B cell (primary cell): ENCODE data around the gene CATSPERD. TPM values are rescaled to one million over a fixed set of nuclear protein-coding genes. Genes with fewer than 3 reads are reported as not detected.

ENCODE experiments used
- ATAC-seq: fragments of 200-7000 bp; cut with Tn5 transposase; one replicate; pipeline ENCODE4 v1.10.0; 2021; ENCODE audit warnings: low read depth, mild to moderate bottlenecking, moderate number of reproducible peaks, moderate library complexity
- CTCF ChIA-PET: fragments of 350-600 bp; sonication (Branson Sonifier 250); formaldehyde crosslinking; loops from one replicate; lab custom pipeline; 2021; ENCODE audit warnings: antibody characterized with exemption, inconsistent platforms; lab: Charles Lee
- POLR2A ChIA-PET: fragments of 350-600 bp; sonication (Branson Sonifier 250); formaldehyde crosslinking; loops from one replicate; lab custom pipeline; 2021; ENCODE audit warnings: antibody characterized with exemption; lab: Charles Lee
- DNase-seq: peaks from one replicate; pipeline ENCODE4 v3.0.0; 2013
- H2AFZ ChIP-seq: 2 replicates; pipeline ENCODE4 v1.6.1; 2012; ENCODE audit warnings: mild to moderate bottlenecking, low read depth, low read length; ENCODE audit not compliant: insufficient read depth, poor library complexity, severe bottlenecking
- H3K27ac ChIP-seq, 2 donors: 1 replicate in 1 of 2; 2 replicates in 1 of 2; pipeline ENCODE4 v1.5.1; 2012 to 2013; ENCODE audit warnings: low read length in 2 of 2, mild to moderate bottlenecking in 2 of 2, moderate library complexity in 1 of 2
- H3K27me3 ChIP-seq, 4 experiments: fragments of 200-600 bp in 1 of 4; sonication (generic) in 1 of 4; replicated peaks in 1 of 4; 1 replicate in 2 of 4; 2 replicates in 2 of 4; pipeline versions ENCODE4 v1.6.1 to v1.7.0; 2013 to 2016; ENCODE audit warnings: low read length in 3 of 4, mild to moderate bottlenecking in 2 of 4, mixed read lengths in 1 of 4, moderate library complexity in 1 of 4; ENCODE audit not compliant: insufficient read depth in 4 of 4, control insufficient read depth in 3 of 4; ENCODE audit errors: control extremely low read depth in 1 of 4
- H3K36me3 ChIP-seq, 2 experiments: replicated peaks in 1 of 2; 1 replicate in 1 of 2; 2 replicates in 1 of 2; pipeline versions ENCODE4 v1.6.1 to v1.7.1; 2013; ENCODE audit warnings: low read length in 1 of 2; ENCODE audit not compliant: insufficient read depth in 2 of 2, control insufficient read depth in 1 of 2; ENCODE audit errors: control extremely low read depth in 1 of 2, extremely low read depth in 1 of 2
- H3K4me1 ChIP-seq, 2 donors: fragments of 200-600 bp in 1 of 2; sonication (generic) in 1 of 2; 1 replicate in 1 of 2; 2 replicates in 1 of 2; pipeline versions ENCODE4 v1.5.1 to v1.6.1; 2013 to 2017; ENCODE audit warnings: low read length in 2 of 2; ENCODE audit not compliant: control insufficient read depth in 2 of 2, insufficient read depth in 2 of 2
- H3K4me2 ChIP-seq: replicated peaks from 2 replicates; pipeline ENCODE3; 2012; ENCODE audit warnings: mild to moderate bottlenecking, low read depth, low read length; ENCODE audit not compliant: poor library complexity, severe bottlenecking
- H3K4me3 ChIP-seq, 5 experiments: fragments of 200-600 bp in 1 of 5; sonication (generic) in 1 of 5; 1 replicate in 3 of 5; 2 replicates in 2 of 5; pipeline versions ENCODE4 v1.5.1 to v1.7.0; 2011 to 2016; ENCODE audit warnings: low read length in 4 of 5, mild to moderate bottlenecking in 4 of 5, low read depth in 2 of 5, control low read depth in 1 of 5, moderate library complexity in 1 of 5; ENCODE audit not compliant: insufficient read depth in 1 of 5; ENCODE audit errors: control extremely low read depth in 1 of 5, extremely low read depth in 1 of 5
- H3K79me2 ChIP-seq: fragments of 200-600 bp; sonication (generic); one replicate; pipeline ENCODE4 v1.6.0; 2016; ENCODE audit warnings: low read length; ENCODE audit not compliant: control insufficient read depth, insufficient read depth
- H3K9ac ChIP-seq: fragments of 200-600 bp; sonication (generic); 2 replicates; pipeline ENCODE4 v1.6.1; 2017; ENCODE audit warnings: mild to moderate bottlenecking, low read length, moderate library complexity
- H3K9me3 ChIP-seq, 3 donors: one replicate each; pipeline versions ENCODE4 v1.6.1 to v1.7.1; 2013; ENCODE audit warnings: low read length in 2 of 3; ENCODE audit not compliant: control insufficient read depth in 2 of 3, insufficient read depth in 1 of 3; ENCODE audit errors: control extremely low read depth in 1 of 3
- H4K20me1 ChIP-seq: 2 replicates; pipeline ENCODE4 v1.6.0; 2012; ENCODE audit warnings: mild to moderate bottlenecking, low read length; ENCODE audit not compliant: insufficient read depth, control insufficient read depth, poor library complexity, severe bottlenecking
- H3K27ac Mint-ChIP-seq: one replicate; pipeline ENCODE4 v1.8.0; 2021; ENCODE audit warnings: mixed read lengths
- H3K27me3 Mint-ChIP-seq: one replicate; pipeline ENCODE4 v1.8.0; 2021; ENCODE audit warnings: mixed read lengths
- H3K4me1 Mint-ChIP-seq: one replicate; pipeline ENCODE4 v1.8.0; 2021; ENCODE audit warnings: mixed read lengths
- H3K4me3 Mint-ChIP-seq: one replicate; pipeline ENCODE4 v1.8.0; 2021; ENCODE audit warnings: mixed read lengths
- H3K9me3 Mint-ChIP-seq: one replicate; pipeline ENCODE4 v1.8.0; 2022; ENCODE audit warnings: mixed read lengths; ENCODE audit not compliant: insufficient read depth
- CTCF ChIP-seq: fragments of 200-600 bp; IDR thresholded peaks from one replicate; pipeline ENCODE4 v1.8.0; 2022; ENCODE audit warnings: antibody characterized with exemption, mild to moderate bottlenecking
- EZH2 ChIP-seq: IDR thresholded peaks from 2 replicates; pipeline ENCODE4 v1.6.1; 2012; ENCODE audit warnings: borderline replicate concordance, low read depth, mild to moderate bottlenecking, moderate library complexity, low read length; ENCODE audit not compliant: insufficient read depth, poor library complexity, severe bottlenecking
- WGBS: methylation state at CpG from one replicate; pipeline ENCODE4 v1.1.5; 2013; ENCODE audit warnings: missing lambda C conversion rate; ENCODE audit not compliant: insufficient coverage; 5-methylcytosine and 5-hydroxymethylcytosine counted together
- intact Hi-C: fragments of 100-400 bp; cut with micrococcal nuclease; formaldehyde crosslinking; loops from one replicate; pipeline ENCODE4 v1.10.0; 2022
- polyA plus RNA-seq: library from polyadenylated mRNA; depleted of rRNA; stranded (reverse); fragments of >200 nt; gene quantifications from 2 replicates; pipeline ENCODE4 v1.2.3, GENCODE V29; 2012
- total RNA-seq, 2 donors: library from RNA; stranded (reverse); fragments of 120-200 nt in 1 of 2; gene quantifications; 1 replicate in 1 of 2; 2 replicates in 1 of 2; pipeline versions ENCODE4 v1.2.3 to v1.2.4, GENCODE V29; 2013 to 2022

CATSPERD gene
- total and polyA plus RNA-seq, 2 donors (not counting 1 experiment from before 2014, with no cell fraction given) = not detected

- Mint-ChIP-seq H3K4me3 (peak overlapping the region; percentile 1), H3K27me3 (peaks cover 16% of the 10 kb centered on the region), H3K9me3 (no peaks in the 10 kb centered on the region), H3K27ac (no peak overlapping the region), H3K4me1 (peaks cover 22% of the 10 kb centered on the region)
- H3K36me3 ChIP-seq = no peaks in the 10 kb centered on the region
- no peak overlapping the region for H3K4me3 ChIP-seq
- H3K27ac ChIP-seq = no peak overlapping the region
- H3K4me2 ChIP-seq = no peak overlapping the region
- 0% methylated on average over 2 of the region's 6 CpGs for WGBS
- POLR2A ChIA-PET = no interaction called here
- ATAC-seq (no peak), DNase-seq (no peak)
- TF ChIP-seq CTCF = peak; percentile 36
- no peak for TF ChIP-seq EZH2
- peak overlapping the region; percentile 62 for H2AFZ ChIP-seq
- H3K9ac ChIP-seq = no peak overlapping the region
- H3K27me3 ChIP-seq = peaks cover 0 to 44% (median 19%) of the 10 kb centered on the region in 4 experiments
- H3K4me1 ChIP-seq = peaks cover 20 to 27% of the 10 kb centered on the region in 2 donors
- peaks cover 0 to 32% (median 0%) of the 10 kb centered on the region in 3 donors for H3K9me3 ChIP-seq
- CTCF ChIA-PET = interaction anchor here (1.0 kb wide), 1 partner anchor 217 kb away, joined by 4 read pairs; no protein-coding TSS in a partner anchor
- no peaks in the 10 kb centered on the region for H4K20me1 ChIP-seq
- no peaks in the 10 kb centered on the region for H3K79me2 ChIP-seq
- intact Hi-C loops = loop anchor here (5.0 kb wide), 1 partner anchor 101 kb away; no protein-coding TSS in a partner anchor
Observed at GRCh38 chr19:5806133-5806489, 85.7 kb downstream of the CATSPERD start.

GRCh38 chr19:5806905-5807304, 86.5 kb downstream of the CATSPERD start:
- Histone ChIP-seq H3K4me3 (no peak overlapping the region), H2AFZ (no peak overlapping the region), H3K36me3 (no peaks in the 10 kb centered on the region), H3K27ac (no peak overlapping the region), H3K4me2 (no peak overlapping the region), H3K9ac (no peak overlapping the region), H3K9me3 (peaks cover 0 to 29% (median 0%) of the 10 kb centered on the region in 3 donors), H3K27me3 (peaks cover 0 to 36% (median 15%) of the 10 kb centered on the region in 4 experiments), H3K79me2 (no peaks in the 10 kb centered on the region), H4K20me1 (no peaks in the 10 kb centered on the region), H3K4me1 (peaks cover 18 to 27% of the 10 kb centered on the region in 2 donors)
- TF ChIP-seq EZH2 = no peak
- no peak for TF ChIP-seq CTCF
- no peak for DNase-seq
- CTCF ChIA-PET = interaction anchor here (1.0 to 1.1 kb wide), 2 partner anchors 215 to 216 kb away, joined by 3 to 4 read pairs; no protein-coding TSS in a partner anchor
- Mint-ChIP-seq H3K27me3 (peaks cover 14% of the 10 kb centered on the region), H3K4me1 (peaks cover 21% of the 10 kb centered on the region), H3K9me3 (no peaks in the 10 kb centered on the region), H3K27ac (no peak overlapping the region), H3K4me3 (peak overlapping the region; percentile 1)
- POLR2A ChIA-PET = no interaction called here
- ATAC-seq = no peak
- intact Hi-C loops = loop anchor here (5.0 kb wide), 1 partner anchor 100 kb away; no protein-coding TSS in a partner anchor
- WGBS = 96% methylated on average over 5 of the region's 5 CpGs
